Esophagus muscularis mucosa (tissue), 4 donors: Measurements from ENCODE around the gene HSPA12B. TPM values are rescaled to one million over a fixed set of nuclear protein-coding genes. Genes with fewer than 3 reads are reported as not detected.

Experiments
- DNase-seq: peaks from one replicate; pipeline ENCODE4 v3.0.0-alpha.2; 2017; ENCODE audit errors: extremely low spot score
- H3K27ac ChIP-seq, 4 donors: fragments of 200-600 bp; sonication (generic); replicated peaks in 1 of 4; 1 replicate in 3 of 4; 2 replicates in 1 of 4; pipeline ENCODE4 v1.5.1; 2016 to 2019; ENCODE audit warnings: mild to moderate bottlenecking in 1 of 4
- H3K27me3 ChIP-seq, 4 donors: fragments of 200-600 bp; sonication (generic); one replicate each; pipeline versions ENCODE4 v1.5.1 to v1.6.0; 2016 to 2019
- H3K36me3 ChIP-seq, 4 donors: fragments of 200-600 bp; sonication (generic); one replicate each; pipeline ENCODE4 v1.5.1; 2016 to 2019
- H3K4me1 ChIP-seq, 4 donors: fragments of 200-600 bp; sonication (generic); one replicate each; pipeline ENCODE4 v1.5.1; 2016 to 2019
- H3K4me3 ChIP-seq, 4 donors: fragments of 200-600 bp; sonication (generic); 1 replicate in 2 of 4; 2 replicates in 2 of 4; pipeline ENCODE4 v1.5.1; 2016 to 2019; ENCODE audit warnings: mild to moderate bottlenecking in 4 of 4, moderate library complexity in 1 of 4
- H3K9me3 ChIP-seq, 4 donors: fragments of 200-600 bp; sonication (generic); 1 replicate in 3 of 4; 2 replicates in 1 of 4; pipeline ENCODE4 v1.5.1; 2016 to 2019
- EP300 ChIP-seq: sonication (generic); formaldehyde crosslinking; IDR thresholded peaks from one replicate; pipeline ENCODE4 v1.6.1; 2017; ENCODE audit warnings: antibody characterized with exemption
- POLR2A ChIP-seq: fragments of 450-650 bp; IDR thresholded peaks from one replicate; pipeline ENCODE4 v1.6.1; 2017; ENCODE audit warnings: antibody characterized with exemption, moderate library complexity, mild to moderate bottlenecking, low read depth
- POLR2AphosphoS5 ChIP-seq, 2 donors: sonication (generic); formaldehyde crosslinking; IDR thresholded peaks; one replicate each; pipeline ENCODE4 v1.6.1; 2017; ENCODE audit warnings: antibody characterized with exemption in 2 of 2
- WGBS: methylation state at CpG from one replicate; pipeline ENCODE4 v1.1.5; 2018; 5-methylcytosine and 5-hydroxymethylcytosine counted together
- intact Hi-C: fragments of 100-400 bp; cut with DNase I; formaldehyde crosslinking; loops from one replicate; pipeline ENCODE4 v1.15.1; 2023
- total RNA-seq, 4 donors: library from RNA; depleted of rRNA; stranded (reverse); fragments of >200 nt; gene quantifications; one replicate each; pipeline versions ENCODE4 v1.1.0 to v1.2.1, GENCODE V29; 2016
- TF ChIP-seq, protein P1 (sequence below), 3 experiments: fragments of 200-600 bp in 2 of 3; fragments of 450-650 bp in 1 of 3; sonication (generic) in 2 of 3; IDR thresholded peaks; one replicate each; pipeline ENCODE4 v1.5.1; 2017 to 2019; ENCODE audit warnings: antibody characterized with exemption in 3 of 3, mild to moderate bottlenecking in 2 of 3, moderate library complexity in 1 of 3

Gene HSPA12B
- total RNA-seq, 4 donors from 2014 or later: 8.9 to 22.2 (median 16.4) TPM

- WGBS: 90% methylated on average over 5 of the region's 6 CpGs
- H3K9me3 ChIP-seq: no peaks in the 10 kb centered on the region
These were observed 3.1 kb upstream of the HSPA12B start for GRCh38 chr20:3729378-3729777.

GRCh38 chr20:3729811-3730540 is 2.5 kb upstream of the HSPA12B start:
- H3K4me1 ChIP-seq: peaks cover 44 to 56% (median 47%) of the 10 kb centered on the region in 4 donors
- H3K27ac ChIP-seq: peak overlapping the region in 1 of 4 donors; percentile 30
- 80% methylated on average over 4 of the region's 8 CpGs for WGBS
- peaks cover 0 to 58% (median 3%) of the 10 kb centered on the region in 4 donors for H3K27me3 ChIP-seq
- no peaks in the 10 kb centered on the region for H3K36me3 ChIP-seq
- no peak for DNase-seq
- H3K9me3 ChIP-seq: no peaks in the 10 kb centered on the region
- TF ChIP-seq, protein P1, sequence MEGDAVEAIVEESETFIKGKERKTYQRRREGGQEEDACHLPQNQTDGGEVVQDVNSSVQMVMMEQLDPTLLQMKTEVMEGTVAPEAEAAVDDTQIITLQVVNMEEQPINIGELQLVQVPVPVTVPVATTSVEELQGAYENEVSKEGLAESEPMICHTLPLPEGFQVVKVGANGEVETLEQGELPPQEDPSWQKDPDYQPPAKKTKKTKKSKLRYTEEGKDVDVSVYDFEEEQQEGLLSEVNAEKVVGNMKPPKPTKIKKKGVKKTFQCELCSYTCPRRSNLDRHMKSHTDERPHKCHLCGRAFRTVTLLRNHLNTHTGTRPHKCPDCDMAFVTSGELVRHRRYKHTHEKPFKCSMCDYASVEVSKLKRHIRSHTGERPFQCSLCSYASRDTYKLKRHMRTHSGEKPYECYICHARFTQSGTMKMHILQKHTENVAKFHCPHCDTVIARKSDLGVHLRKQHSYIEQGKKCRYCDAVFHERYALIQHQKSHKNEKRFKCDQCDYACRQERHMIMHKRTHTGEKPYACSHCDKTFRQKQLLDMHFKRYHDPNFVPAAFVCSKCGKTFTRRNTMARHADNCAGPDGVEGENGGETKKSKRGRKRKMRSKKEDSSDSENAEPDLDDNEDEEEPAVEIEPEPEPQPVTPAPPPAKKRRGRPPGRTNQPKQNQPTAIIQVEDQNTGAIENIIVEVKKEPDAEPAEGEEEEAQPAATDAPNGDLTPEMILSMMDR (IDR thresholded peaks at IDR 0.05): no peak
- no peak for TF ChIP-seq POLR2AphosphoS5 (IDR thresholded peaks at IDR 0.05)
- intact Hi-C loops: no loop called here
- H3K4me3 ChIP-seq: no peak overlapping the region

More at GRCh38 chr20:3729378-3729777, 3.1 kb upstream of the HSPA12B start:
- Histone ChIP-seq H3K4me3 (no peak overlapping the region), H3K27ac (no peak overlapping the region), H3K27me3 (peaks cover 0 to 58% (median 3%) of the 10 kb centered on the region in 4 donors), H3K36me3 (no peaks in the 10 kb centered on the region), H3K4me1 (peaks cover 40 to 53% (median 44%) of the 10 kb centered on the region in 4 donors)
- TF ChIP-seq, protein P1 (IDR thresholded peaks at IDR 0.05): no peak
- TF ChIP-seq POLR2A (no peak), EP300 (no peak), POLR2AphosphoS5 (IDR thresholded peaks at IDR 0.05) (no peak)
- no peak for DNase-seq
- intact Hi-C loops: no loop called here

- DNase-seq: no peak
- Histone ChIP-seq H3K9me3 (no peaks in the 10 kb centered on the region), H3K27me3 (peaks cover 0 to 58% (median 3%) of the 10 kb centered on the region in 4 donors), H3K27ac (peak overlapping the region in 1 of 4 donors; percentile 30), H3K4me3 (no peak overlapping the region), H3K36me3 (peaks cover 0 to 5% (median 0%) of the 10 kb centered on the region in 4 donors), H3K4me1 (peaks cover 48 to 56% (median 55%) of the 10 kb centered on the region in 4 donors)
- 90% methylated on average over 12 of the region's 12 CpGs for WGBS
- TF ChIP-seq POLR2A (no peak), POLR2AphosphoS5 (IDR thresholded peaks at IDR 0.05) (no peak), EP300 (no peak)
- TF ChIP-seq, protein P1 (IDR thresholded peaks at IDR 0.05): no peak
- intact Hi-C loops: no loop called here
These were observed 1.4 kb upstream of the HSPA12B start for GRCh38 chr20:3730803-3731672.

DNA sequence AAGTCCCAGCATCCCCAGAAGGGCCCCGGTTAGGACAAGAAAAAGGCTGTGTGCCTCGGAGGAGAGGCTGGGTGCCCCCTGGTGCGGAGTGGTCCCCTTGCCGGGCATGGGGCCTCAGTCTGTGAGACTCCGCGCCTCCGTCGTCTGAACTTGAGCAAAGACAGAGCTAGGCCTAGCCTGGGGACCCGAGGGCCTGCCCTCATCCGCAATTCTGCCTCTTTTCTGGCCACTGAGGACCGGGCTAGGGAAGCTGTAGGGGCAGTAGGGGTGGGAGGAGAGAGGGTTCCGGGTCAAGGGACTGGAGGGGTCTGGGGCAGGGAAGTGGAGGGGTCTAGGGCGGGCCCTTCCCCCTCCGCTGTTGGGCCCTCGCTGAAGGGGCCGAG is 550 bp upstream of the HSPA12B start:
- intact Hi-C loops: no loop called here
- TF ChIP-seq POLR2A (no peak), EP300 (no peak), POLR2AphosphoS5 (IDR thresholded peaks at IDR 0.05) (no peak)
- TF ChIP-seq, protein P1 (IDR thresholded peaks at IDR 0.05): no peak
- Histone ChIP-seq H3K4me3 (peak overlapping the region; percentile 45 to 64 (median 54)), H3K27me3 (peaks cover 0 to 54% (median 3%) of the 10 kb centered on the region in 4 donors), H3K9me3 (no peaks in the 10 kb centered on the region), H3K36me3 (peaks cover 0 to 14% (median 0%) of the 10 kb centered on the region in 4 donors), H3K27ac (peak overlapping the region; percentile 65 to 76 (median 68)), H3K4me1 (peaks cover 48 to 63% (median 57%) of the 10 kb centered on the region in 4 donors)
- no peak for DNase-seq
- WGBS: 93% methylated on average over 9 of the region's 16 CpGs
